GM12864 (cell line): ENCODE data around the gene LPAR1.

Source experiments
- DNase-seq: peaks from one replicate; pipeline ENCODE4 v3.0.0-alpha.2; 2011; ENCODE audit warnings: low read depth
- H3K4me3 ChIP-seq: 2 replicates; pipeline ENCODE4 v1.5.1; 2011; ENCODE audit warnings: mild to moderate bottlenecking, low read depth, low read length, control low read depth
- CTCF ChIP-seq: IDR thresholded peaks from 2 replicates; pipeline ENCODE4 v1.5.1; 2011; ENCODE audit warnings: low read depth, mild to moderate bottlenecking, moderate library complexity, low read length, control low read depth, inconsistent platforms; ENCODE audit errors: missing control alignments

The LPAR1 gene

GRCh38 chr9:110949081-110949480 is 89.2 kb downstream of the LPAR1 start:
- H3K4me3 ChIP-seq = no peak overlapping the region
- no peak for DNase-seq
- TF ChIP-seq CTCF = no peak

- H3K4me3 ChIP-seq = no peak overlapping the region
- no peak for DNase-seq
- no peak for TF ChIP-seq CTCF
Observed at GRCh38 chr9:110947491-110948044, 90.7 kb downstream of the LPAR1 start.

GRCh38 chr9:110942522-110942921 is 95.7 kb downstream of the LPAR1 start:
- H3K4me3 ChIP-seq = no peak overlapping the region
- no peak for DNase-seq
- TF ChIP-seq CTCF = no peak

GRCh38 chr9:110940951-110941557 is 97.2 kb downstream of the LPAR1 start:
- no peak overlapping the region for H3K4me3 ChIP-seq
- TF ChIP-seq CTCF = no peak
- DNase-seq = no peak

- TF ChIP-seq CTCF = no peak
- no peak overlapping the region for H3K4me3 ChIP-seq
- DNase-seq = no peak
Observed at GRCh38 chr9:110939573-110939972, 98.7 kb downstream of the LPAR1 start.

GRCh38 chr9:110939047-110939446 is 99.2 kb downstream of the LPAR1 start:
- no peak for TF ChIP-seq CTCF
- DNase-seq = no peak
- no peak overlapping the region for H3K4me3 ChIP-seq

GRCh38 chr9:110938242-110938641 is 100.0 kb downstream of the LPAR1 start:
- H3K4me3 ChIP-seq = no peak overlapping the region
- DNase-seq = no peak
- TF ChIP-seq CTCF = no peak
